ENCODE results near the gene ARHGEF40.

Gene ARHGEF40

GRCh38 chr14:21103710-21104447, 33.8 kb downstream of the ARHGEF40 start:
- Mint-ChIP-seq H3K9me3 (no peaks in the 10 kb centered on the region), H3K27me3 (no peaks in the 10 kb centered on the region), H3K27ac (peak overlapping the region; percentile 97 to 98), H3K4me1 (peaks cover 45% of the 10 kb centered on the region), H3K4me3 (peak overlapping the region; percentile 86 to 98)
- peak; percentile 93 for ATAC-seq
- DNase-seq: peak; percentile 95 to 96

- Mint-ChIP-seq H3K27ac (peak overlapping the region; percentile 97 to 98), H3K4me3 (peak overlapping the region; percentile 86 to 98), H3K9me3 (no peaks in the 10 kb centered on the region), H3K4me1 (peaks cover 38% of the 10 kb centered on the region), H3K27me3 (no peaks in the 10 kb centered on the region)
- peak; percentile 50 to 64 for DNase-seq
- ATAC-seq: peak; percentile 57
Observed at GRCh38 chr14:21104448-21105060, 34.5 kb downstream of the ARHGEF40 start.

GRCh38 chr14:21105095-21105494, 35.0 kb downstream of the ARHGEF40 start:
- no peaks in the 10 kb centered on the region for H3K27me3 Mint-ChIP-seq
- ATAC-seq (no peak), DNase-seq (no peak)
- no peak overlapping the region for H3K4me3 Mint-ChIP-seq
- no peak overlapping the region for H3K27ac Mint-ChIP-seq
- H3K9me3 Mint-ChIP-seq: no peaks in the 10 kb centered on the region
- peaks cover 37% of the 10 kb centered on the region for H3K4me1 Mint-ChIP-seq

DNA sequence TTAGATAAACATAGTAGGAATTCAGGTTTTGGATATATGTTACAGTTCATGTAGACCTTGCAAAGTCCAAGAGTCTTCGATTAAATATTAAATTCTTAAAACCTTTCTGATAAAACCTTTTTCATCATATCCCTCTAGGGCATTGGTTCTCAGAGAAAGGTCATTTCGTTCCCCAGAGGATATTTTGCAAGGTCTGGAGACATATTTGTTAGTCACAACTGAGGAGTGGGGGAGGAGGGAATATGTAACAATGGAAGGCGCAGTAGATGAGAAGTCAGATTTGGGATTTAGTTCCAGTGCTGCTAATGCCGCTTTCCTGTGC, 36.0 kb downstream of the ARHGEF40 start:
- DNase-seq (no peak), ATAC-seq (no peak)
- H3K9me3 Mint-ChIP-seq: no peaks in the 10 kb centered on the region
- no peaks in the 10 kb centered on the region for H3K27me3 Mint-ChIP-seq
- no peak overlapping the region for H3K27ac Mint-ChIP-seq
- H3K4me3 Mint-ChIP-seq: no peak overlapping the region
- H3K4me1 Mint-ChIP-seq: peaks cover 37% of the 10 kb centered on the region

GRCh38 chr14:21106498-21107282, 36.6 kb downstream of the ARHGEF40 start:
- H3K4me3 Mint-ChIP-seq: peak overlapping the region; percentile 12 to 39
- no peak for ATAC-seq

DNA sequence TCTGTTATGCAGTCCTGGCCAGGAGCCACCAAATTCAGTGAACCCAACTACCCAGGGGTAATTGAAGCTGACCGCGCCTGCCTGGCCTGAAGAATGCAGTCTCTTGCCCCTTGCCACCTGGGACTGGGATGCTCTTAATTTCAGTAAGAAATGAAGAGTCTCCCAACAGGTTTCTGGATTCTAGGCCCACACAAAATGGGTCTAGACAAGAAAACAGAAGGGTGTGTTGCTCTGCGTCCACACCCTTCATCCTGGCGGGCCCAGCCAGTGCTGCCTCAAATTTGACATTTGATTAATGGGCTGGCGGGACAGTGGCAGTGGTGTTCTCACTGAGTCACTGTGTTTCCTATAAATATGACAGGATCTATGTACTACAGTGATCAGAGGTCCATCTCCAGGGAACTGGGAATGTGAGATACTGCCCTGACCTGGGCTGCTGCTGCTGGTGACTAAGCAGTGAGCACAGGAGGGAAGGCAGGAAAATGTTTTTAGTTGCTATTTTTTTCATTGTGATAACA, 37.2 kb downstream of the ARHGEF40 start:
- ATAC-seq (no peak), DNase-seq (no peak)
- Mint-ChIP-seq H3K9me3 (no peaks in the 10 kb centered on the region), H3K4me3 (peak overlapping the region in 1 of 2 donors; percentile 39), H3K27me3 (no peaks in the 10 kb centered on the region), H3K27ac (peak overlapping the region in 1 of 2 donors; percentile 62), H3K4me1 (peaks cover 28% of the 10 kb centered on the region)

More at GRCh38 chr14:21106498-21107282, 36.6 kb downstream of the ARHGEF40 start:
- Mint-ChIP-seq H3K27me3 (no peaks in the 10 kb centered on the region), H3K4me1 (peaks cover 34% of the 10 kb centered on the region), H3K9me3 (no peaks in the 10 kb centered on the region), H3K27ac (peak overlapping the region; percentile 42 to 62)
- peak; percentile 70 to 76 for DNase-seq

DNA sequence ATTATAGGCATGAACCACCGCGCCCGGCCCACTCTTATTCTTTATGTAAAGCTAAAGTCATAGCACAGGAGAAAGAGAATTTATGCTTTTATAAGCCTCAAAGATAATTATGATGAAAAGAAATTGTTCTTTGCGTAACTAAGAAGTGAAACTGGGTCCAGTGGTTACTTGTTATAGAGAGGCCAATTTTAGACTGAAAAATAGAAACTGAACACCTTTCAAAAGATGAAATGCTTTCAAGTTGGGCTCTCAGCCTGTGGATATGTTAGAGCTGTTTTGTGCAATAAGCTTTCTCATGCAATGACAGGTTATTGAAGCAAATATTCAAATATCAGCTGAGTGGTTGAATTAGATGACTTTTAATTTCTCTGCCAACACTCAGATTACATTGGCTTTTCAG, 38.7 kb downstream of the ARHGEF40 start:
- Mint-ChIP-seq H3K4me1 (peaks cover 16% of the 10 kb centered on the region), H3K4me3 (no peak overlapping the region), H3K9me3 (no peaks in the 10 kb centered on the region), H3K27me3 (no peaks in the 10 kb centered on the region), H3K27ac (no peak overlapping the region)
- ATAC-seq (no peak), DNase-seq (no peak)

GRCh38 chr14:21109377-21110138, 39.5 kb downstream of the ARHGEF40 start:
- no peaks in the 10 kb centered on the region for H3K9me3 Mint-ChIP-seq
- DNase-seq (peak in 1 of 2 donors; percentile 54), ATAC-seq (peak; percentile 88)
- H3K4me1 Mint-ChIP-seq: peaks cover 13% of the 10 kb centered on the region
- H3K27ac Mint-ChIP-seq: no peak overlapping the region
- H3K27me3 Mint-ChIP-seq: no peaks in the 10 kb centered on the region
- no peak overlapping the region for H3K4me3 Mint-ChIP-seq

DNA sequence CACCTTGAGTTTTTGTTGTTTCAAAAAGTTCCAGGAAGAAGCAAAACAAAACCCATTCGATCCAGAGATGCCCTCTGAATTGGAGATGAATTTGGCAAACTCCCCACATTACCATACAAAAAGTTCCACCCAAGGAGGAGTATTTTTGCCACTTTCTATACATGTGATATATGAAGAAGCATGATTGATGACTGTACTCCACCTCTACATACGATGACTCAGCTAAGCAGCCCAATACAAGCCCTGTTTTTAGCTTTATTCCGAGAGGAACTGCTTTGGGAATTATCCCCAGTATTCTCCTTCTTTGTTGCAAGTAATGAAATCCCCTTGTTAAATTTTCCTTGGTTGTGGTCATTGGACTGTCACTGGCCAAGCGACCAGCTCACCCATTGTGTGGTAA, 42.2 kb downstream of the ARHGEF40 start:
- Mint-ChIP-seq H3K9me3 (no peaks in the 10 kb centered on the region), H3K4me1 (peaks cover under 1% of the 10 kb centered on the region), H3K27ac (no peak overlapping the region), H3K4me3 (no peak overlapping the region), H3K27me3 (no peaks in the 10 kb centered on the region)
- ATAC-seq (no peak), DNase-seq (no peak)

DNA sequence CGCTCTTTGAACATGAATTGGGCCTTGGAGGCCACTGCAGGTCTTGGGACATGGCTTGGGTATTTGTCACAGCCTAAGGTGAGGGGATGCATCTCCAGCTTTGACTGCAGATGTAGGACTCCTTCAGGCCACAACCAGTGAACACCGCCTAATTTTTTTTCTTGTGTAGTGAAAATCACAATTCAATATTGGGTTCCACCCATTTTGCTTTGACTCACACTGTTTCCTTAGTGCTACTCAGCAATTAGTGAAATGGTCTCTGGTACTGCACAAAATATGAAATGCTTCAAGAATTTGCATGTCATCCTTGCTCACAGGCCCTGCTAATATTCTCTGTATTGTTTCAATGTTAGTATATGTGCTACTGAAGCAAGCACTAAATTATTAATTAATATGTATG, 43.3 kb downstream of the ARHGEF40 start:
- no peak for DNase-seq
- Mint-ChIP-seq H3K4me1 (no peaks in the 10 kb centered on the region), H3K4me3 (no peak overlapping the region), H3K27ac (no peak overlapping the region), H3K9me3 (no peaks in the 10 kb centered on the region), H3K27me3 (no peaks in the 10 kb centered on the region)
- ATAC-seq: no peak

DNA sequence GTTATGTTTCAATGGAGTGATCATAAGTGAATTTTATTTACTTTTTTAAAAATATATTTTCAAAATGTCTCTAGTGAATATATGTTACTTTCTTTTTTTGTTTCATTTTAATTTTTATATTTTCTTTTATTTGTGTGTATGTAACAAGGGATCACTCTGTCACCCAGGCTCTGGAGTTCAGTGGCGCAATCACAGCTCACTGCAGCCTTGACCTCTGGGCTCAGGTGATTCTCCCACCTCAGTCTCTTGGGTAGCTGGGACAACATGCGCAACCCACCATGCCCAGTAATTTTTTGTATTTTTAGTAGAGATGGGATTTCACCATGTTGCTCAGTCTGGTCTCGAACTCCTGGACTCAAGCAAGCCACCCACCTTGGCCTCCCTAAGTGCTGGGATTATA, 48.8 kb downstream of the ARHGEF40 start:
- no peak for ATAC-seq
- no peak for DNase-seq
- H3K4me1 Mint-ChIP-seq: no peaks in the 10 kb centered on the region
- H3K27ac Mint-ChIP-seq: no peak overlapping the region
- H3K9me3 Mint-ChIP-seq: peaks cover 0 to under 1% of the 10 kb centered on the region in 2 donors
- H3K4me3 Mint-ChIP-seq: no peak overlapping the region
- H3K27me3 Mint-ChIP-seq: peaks cover 25% of the 10 kb centered on the region

GRCh38 chr14:21120686-21121085, 50.6 kb downstream of the ARHGEF40 start:
- no peak overlapping the region for H3K4me3 Mint-ChIP-seq
- no peak for DNase-seq
- H3K27ac Mint-ChIP-seq: no peak overlapping the region
- peaks cover 0 to 5% of the 10 kb centered on the region in 2 donors for H3K9me3 Mint-ChIP-seq
- ATAC-seq: no peak
- peaks cover 25% of the 10 kb centered on the region for H3K27me3 Mint-ChIP-seq
- no peaks in the 10 kb centered on the region for H3K4me1 Mint-ChIP-seq

DNA sequence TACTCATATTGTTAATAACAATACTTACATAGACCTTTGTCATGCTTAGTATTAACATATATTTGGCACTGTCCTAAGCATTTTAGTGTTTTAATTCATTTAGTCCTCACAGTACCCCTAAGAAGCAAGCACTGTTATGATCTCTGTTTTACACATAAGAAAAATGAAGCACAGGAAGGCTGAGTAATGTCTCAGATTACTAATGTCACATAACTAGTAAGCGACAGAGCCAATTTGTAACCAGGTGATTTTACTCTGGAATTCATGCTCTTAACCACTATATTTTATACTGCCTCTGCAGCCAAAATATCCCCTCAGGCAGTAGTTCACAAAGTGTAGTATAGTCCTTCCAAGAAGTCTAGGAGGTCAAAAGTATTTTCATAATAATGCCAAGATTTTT, 51.0 kb downstream of the ARHGEF40 start:
- no peaks in the 10 kb centered on the region for H3K4me1 Mint-ChIP-seq
- H3K9me3 Mint-ChIP-seq: peaks cover 0 to 5% of the 10 kb centered on the region in 2 donors
- H3K27me3 Mint-ChIP-seq: peaks cover 29% of the 10 kb centered on the region
- DNase-seq (no peak), ATAC-seq (no peak)
- H3K4me3 Mint-ChIP-seq: no peak overlapping the region
- H3K27ac Mint-ChIP-seq: no peak overlapping the region

DNA sequence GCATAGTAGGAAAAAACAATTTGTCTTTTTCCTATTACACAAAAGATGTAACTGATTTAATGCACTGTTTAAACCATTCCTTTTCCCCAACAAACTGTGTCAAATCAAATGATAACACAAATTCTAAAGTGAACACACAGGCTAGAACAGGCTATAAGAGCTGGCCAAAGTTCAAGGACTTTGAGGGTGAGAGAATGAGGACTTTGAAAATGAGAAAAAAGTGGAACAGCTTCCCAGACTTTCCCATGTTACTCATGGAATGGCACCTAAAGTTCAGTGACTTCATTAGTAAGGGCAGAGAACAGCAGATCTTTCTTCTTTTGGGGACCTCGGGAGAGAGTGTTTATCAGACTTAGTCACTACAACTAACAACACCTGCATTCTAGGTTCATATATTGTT, 53.3 kb downstream of the ARHGEF40 start:
- Mint-ChIP-seq H3K9me3 (peaks cover 0 to 5% of the 10 kb centered on the region in 2 donors), H3K27ac (no peak overlapping the region), H3K4me3 (no peak overlapping the region), H3K27me3 (peaks cover 46% of the 10 kb centered on the region), H3K4me1 (no peaks in the 10 kb centered on the region)
- DNase-seq (no peak), ATAC-seq (no peak)

DNA sequence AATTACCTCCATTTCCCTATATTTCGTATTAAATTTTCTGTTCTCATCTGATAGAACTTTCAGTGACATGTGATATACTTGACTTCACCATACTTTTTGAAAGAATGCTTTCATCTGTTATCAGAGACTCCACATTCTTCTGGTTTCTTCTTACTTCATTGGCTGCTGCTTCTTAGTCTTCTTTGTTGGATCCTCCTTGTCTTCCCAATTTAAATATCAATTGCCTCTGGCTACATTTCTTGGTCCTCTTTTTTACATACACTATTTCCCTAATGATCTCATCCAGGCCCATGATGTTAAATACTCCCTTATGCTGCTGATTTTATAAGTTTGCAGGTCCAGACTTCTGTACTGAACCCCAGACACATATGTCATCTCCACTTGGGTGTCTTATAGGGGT, 63.8 kb downstream of the ARHGEF40 start:
- H3K4me1 Mint-ChIP-seq: no peaks in the 10 kb centered on the region
- DNase-seq (no peak), ATAC-seq (no peak)
- no peak overlapping the region for H3K27ac Mint-ChIP-seq
- no peak overlapping the region for H3K4me3 Mint-ChIP-seq
- no peaks in the 10 kb centered on the region for H3K9me3 Mint-ChIP-seq
- no peaks in the 10 kb centered on the region for H3K27me3 Mint-ChIP-seq

Measured in stimulated activated naive CD8-positive, alpha-beta T cell treated with anti-CD3 and anti-CD28 coated beads, Interleukin-15, amount 100 ng/mL, for 72 hours (primary cell).